Measurements from ENCODE around the gene PALLD. TPM values are rescaled to one million over a fixed set of nuclear protein-coding genes. Genes with fewer than 3 reads are reported as not detected.

PALLD gene
- total and polyA plus RNA-seq, 2 donors (not counting 3 experiments of a cell fraction or from before 2014, with no cell fraction given) = 13.4 to 48.2 TPM

DNA sequence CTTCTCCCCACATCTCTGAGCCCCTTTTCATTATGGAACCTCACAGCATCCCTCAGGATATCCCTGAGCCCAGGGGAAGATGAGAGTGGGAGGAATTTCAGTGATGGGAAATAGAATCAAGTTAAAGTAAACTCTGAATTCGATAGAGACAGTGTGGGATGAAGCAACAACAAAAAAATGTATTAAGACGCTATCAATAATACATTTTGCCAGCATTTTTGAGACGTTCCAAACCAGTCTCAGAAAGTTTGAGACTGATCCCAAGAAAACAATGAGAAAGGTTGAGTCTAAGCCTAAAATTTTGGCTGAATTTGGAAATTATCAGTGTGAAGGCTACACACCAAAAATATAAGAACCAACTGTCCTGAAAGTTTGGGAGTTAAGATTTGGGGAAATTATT lies 317.0 kb downstream of the PALLD start:
- Histone ChIP-seq H3K27ac (ENCODE audit: insufficient read depth, low read depth, low read length) (no peak overlapping the region), H2AFZ (ENCODE audit: low read depth, low read length) (no peak overlapping the region), H3K4me3 (replicated peaks in 1 of 3; ENCODE audit: insufficient read depth in 1 of 3, low read depth in 1 of 3, low read length in 3 of 3) (no peak overlapping the region), H3K36me3 (ENCODE audit: control insufficient read depth in 2 of 2, extremely low read depth in 1 of 2, insufficient read depth in 2 of 2, low read length in 2 of 2) (no peaks in the 10 kb centered on the region), H3K4me1 (ENCODE audit: control insufficient read depth, extremely low read depth, insufficient read depth, low read length) (peaks cover 6% of the 10 kb centered on the region), H4K20me1 (replicated peaks; ENCODE audit: control insufficient read depth, extremely low read depth, insufficient read depth, low read length) (no peaks in the 10 kb centered on the region), H3K9me3 (replicated peaks; ENCODE audit: control insufficient read depth, insufficient read depth, low read length) (no peaks in the 10 kb centered on the region), H3K27me3 (ENCODE audit: control insufficient read depth in 2 of 2, insufficient read depth in 2 of 2, low read length in 2 of 2) (no peaks in the 10 kb centered on the region), H3K9me1 (replicated peaks; ENCODE audit: control insufficient read depth, extremely low read depth, insufficient read depth, low read length) (no peaks in the 10 kb centered on the region), H3K79me2 (ENCODE audit: control insufficient read depth, insufficient read depth, low read length) (no peaks in the 10 kb centered on the region), H3K4me2 (ENCODE audit: insufficient read depth, low read length) (no peak overlapping the region), H3K9ac (replicated peaks; ENCODE audit: extremely low read depth, insufficient read depth, low read length) (no peak overlapping the region)
- CTCF ChIA-PET = no interaction called here
- dilution Hi-C loops (cut with MboI; ENCODE audit: extremely low pct_ligation_motif_present, low sequenced_read_pairs) = no loop called here
- TF ChIP-seq EZH2 (IDR thresholded peaks at IDR 0.05; ENCODE audit: borderline replicate concordance, low read depth, low read length, severe bottlenecking) = no peak
- TF ChIP-seq MYC (IDR thresholded peaks at IDR 0.05; ENCODE audit: low read depth, low read length) = no peak
- no peak for TF ChIP-seq JUN (IDR thresholded peaks at IDR 0.05; ENCODE audit: borderline replicate concordance, insufficient read depth, insufficient read length, low read depth)
- TF ChIP-seq, protein P1, sequence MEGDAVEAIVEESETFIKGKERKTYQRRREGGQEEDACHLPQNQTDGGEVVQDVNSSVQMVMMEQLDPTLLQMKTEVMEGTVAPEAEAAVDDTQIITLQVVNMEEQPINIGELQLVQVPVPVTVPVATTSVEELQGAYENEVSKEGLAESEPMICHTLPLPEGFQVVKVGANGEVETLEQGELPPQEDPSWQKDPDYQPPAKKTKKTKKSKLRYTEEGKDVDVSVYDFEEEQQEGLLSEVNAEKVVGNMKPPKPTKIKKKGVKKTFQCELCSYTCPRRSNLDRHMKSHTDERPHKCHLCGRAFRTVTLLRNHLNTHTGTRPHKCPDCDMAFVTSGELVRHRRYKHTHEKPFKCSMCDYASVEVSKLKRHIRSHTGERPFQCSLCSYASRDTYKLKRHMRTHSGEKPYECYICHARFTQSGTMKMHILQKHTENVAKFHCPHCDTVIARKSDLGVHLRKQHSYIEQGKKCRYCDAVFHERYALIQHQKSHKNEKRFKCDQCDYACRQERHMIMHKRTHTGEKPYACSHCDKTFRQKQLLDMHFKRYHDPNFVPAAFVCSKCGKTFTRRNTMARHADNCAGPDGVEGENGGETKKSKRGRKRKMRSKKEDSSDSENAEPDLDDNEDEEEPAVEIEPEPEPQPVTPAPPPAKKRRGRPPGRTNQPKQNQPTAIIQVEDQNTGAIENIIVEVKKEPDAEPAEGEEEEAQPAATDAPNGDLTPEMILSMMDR (IDR thresholded peaks at IDR 0.05; ENCODE audit: extremely low read depth in 1 of 2, insufficient read depth in 1 of 2, low read depth in 1 of 2, low read length in 2 of 2) = no peak
- no peak for TF ChIP-seq FOS (IDR thresholded peaks at IDR 0.05; ENCODE audit: borderline replicate concordance, insufficient read depth, low read length)
- TF ChIP-seq POLR2A (IDR thresholded peaks at IDR 0.05; ENCODE audit: low read depth, low read length) = no peak
- TF ChIP-seq POLR2AphosphoS5 (IDR thresholded peaks at IDR 0.05; ENCODE audit: insufficient read depth, low read depth, low read length) = no peak
- TF ChIP-seq GATA2 (IDR thresholded peaks at IDR 0.05; ENCODE audit: insufficient read depth, insufficient read length, low read depth, low read length) = no peak
- TF ChIP-seq MAX (IDR thresholded peaks at IDR 0.05; ENCODE audit: insufficient read depth, insufficient read length) = no peak
- no peak for DNase-seq (ENCODE audit: low read depth, low spot score)
- no TSS peak for BruUV-seq (replicated peaks)
- no peak for FAIRE-seq
- POLR2A ChIA-PET = no interaction called here
- intact Hi-C loops (cut with micrococcal nuclease) = no loop called here

Measured in endothelial cell of umbilical vein (primary cell).